Measurements from ENCODE around the gene TNNT2.

Gene TNNT2

DNA sequence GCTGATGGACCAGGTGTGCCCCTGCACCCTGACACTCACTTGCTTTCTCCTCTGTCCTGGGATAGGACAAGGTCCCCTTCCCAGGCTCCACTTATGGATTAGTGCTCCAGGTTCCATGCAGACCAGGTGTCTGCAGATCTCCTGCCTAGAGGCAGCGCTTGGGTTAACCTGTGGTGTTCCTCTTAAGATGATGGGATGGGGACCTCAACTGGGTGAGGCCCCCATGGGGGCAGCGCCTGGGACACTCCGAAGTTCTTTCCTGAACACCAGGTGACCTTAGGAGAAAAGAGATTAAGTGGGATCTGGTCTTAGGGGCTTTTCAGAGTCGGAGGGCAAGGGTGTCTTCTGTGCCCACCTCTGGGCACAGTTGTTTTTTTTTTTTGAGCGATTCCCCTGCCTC lies 21.2 kb downstream of the TNNT2 start:
- DNase-seq: no peak

DNA sequence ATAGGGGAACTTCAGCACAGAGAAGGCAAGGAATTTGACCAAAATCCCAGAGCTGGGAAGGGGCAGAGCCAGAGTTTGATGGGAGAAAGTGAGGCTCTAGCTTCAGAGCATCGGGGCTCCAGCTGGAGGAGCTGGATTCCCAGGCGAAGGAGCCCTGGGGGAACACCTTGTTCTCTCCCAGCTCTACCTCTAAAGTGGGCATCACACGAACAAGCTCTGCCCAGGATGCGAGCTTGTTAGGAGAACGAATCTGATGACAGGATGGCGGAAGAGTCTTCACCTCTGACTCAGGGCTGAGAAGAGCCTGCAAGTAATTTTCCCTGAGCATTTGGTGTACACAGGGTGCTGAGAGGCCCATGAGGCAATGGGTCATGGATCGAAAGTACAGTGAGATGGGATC lies 22.0 kb downstream of the TNNT2 start:
- DNase-seq: no peak

DNA sequence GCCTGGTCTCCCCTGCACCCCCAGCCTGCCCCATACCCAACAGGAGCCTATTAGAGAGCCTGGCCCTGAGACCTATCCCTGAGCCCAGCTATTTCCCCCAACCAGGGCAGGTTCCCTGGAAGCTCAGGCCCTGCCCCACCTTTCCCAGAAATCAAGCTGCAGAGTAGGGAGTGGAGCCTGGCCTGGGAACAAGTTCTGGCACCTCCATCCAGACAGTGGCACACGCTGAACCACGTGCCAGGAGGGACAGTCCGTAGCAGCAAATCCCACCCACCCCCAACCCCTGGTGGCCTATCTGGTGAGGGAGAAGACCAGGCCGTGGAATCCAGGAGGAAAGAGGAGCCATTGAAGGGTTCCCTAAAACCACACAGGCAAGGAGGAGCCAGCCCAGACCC lies 22.6 kb downstream of the TNNT2 start:
- no peak for DNase-seq

DNA sequence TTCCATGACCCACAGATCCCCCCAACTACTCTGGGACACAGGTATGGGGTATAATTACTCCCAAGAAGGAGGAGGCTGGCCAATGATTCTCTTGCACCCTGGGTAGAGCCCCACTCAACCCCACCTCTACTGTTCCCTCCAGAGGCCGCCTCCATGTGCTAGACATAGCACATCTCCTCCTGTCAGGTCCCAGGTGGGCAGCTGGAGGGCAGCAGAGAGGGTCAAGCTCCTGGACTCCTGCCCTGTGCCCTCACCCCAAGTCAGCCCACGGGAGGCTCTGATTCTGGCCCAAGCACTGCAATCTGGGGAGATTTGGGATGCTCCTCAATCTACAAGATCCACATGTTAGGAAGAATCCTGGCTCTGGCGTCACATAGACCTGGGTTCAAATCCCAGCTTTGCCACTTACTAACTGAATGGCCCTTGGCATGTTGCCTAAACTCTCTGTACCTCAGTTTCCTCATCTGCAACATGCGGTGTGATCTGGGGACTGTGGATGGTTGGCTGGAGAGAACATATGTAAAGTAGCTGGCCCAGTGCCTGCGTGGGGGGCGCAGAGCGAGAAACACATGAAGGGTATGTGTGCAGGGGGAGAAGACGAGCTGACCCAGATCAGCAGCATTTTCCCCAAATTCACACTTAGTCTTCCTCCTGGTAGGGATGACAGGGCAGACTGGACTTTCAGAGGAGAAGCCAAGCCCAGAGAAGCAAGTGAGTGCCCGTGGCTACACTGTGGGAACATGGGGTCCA lies 23.2 kb downstream of the TNNT2 start:
- DNase-seq: no peak

DNA sequence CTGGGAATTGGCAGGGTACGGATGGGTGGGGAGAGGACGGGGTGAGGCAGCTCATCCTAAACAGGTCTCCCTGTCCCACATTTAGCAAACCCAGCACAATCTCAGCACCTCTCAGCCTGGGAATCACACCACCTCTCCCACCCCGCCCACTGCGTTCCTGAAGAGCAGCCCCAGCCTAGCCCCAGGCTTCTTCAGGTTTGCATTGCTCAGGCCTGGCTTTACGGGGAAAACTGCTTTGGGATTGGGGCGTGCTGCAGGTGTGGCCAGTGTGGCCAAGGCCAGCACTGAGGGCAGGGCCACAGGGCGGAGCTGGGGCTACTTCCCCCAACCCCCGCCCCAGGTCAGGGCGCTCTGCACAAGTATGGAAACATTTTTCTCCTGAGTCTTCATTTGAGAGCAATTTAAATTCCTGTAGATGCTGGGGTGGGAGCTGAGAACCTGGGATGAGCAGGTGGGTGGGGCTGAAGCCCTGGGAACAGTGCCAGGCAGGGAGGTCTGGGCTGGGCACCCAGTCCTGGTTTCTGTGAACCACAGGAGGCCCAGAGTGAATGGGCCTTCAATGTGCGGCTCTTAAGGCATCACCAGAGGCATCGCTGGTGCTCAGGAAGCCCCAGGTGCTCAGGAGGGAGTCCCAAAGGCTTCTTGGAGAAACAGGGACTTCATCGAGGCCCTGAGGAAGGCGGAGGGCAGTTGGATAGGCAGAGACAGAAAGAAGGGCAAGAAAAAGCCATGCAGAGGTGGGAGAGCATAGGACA lies 24.1 kb downstream of the TNNT2 start:
- no peak for DNase-seq

DNA sequence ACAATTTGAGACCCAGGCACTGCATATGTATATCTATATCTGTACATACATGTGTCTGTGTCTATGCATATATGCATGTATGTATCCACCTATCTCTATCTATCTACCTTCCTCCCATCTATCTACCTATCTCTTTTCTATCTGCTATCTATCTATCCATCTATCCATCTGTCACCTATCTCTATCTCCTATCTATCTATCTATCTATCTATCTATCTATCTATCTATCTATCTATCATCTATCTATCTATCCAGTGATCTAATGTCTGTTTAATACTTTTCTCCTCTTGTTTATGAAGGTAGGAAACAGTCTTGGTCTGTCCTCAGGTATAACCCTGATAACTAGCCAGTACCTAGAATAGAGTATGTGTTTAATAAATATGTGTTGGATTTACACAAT lies 25.9 kb downstream of the TNNT2 start:
- no peak for DNase-seq

DNA sequence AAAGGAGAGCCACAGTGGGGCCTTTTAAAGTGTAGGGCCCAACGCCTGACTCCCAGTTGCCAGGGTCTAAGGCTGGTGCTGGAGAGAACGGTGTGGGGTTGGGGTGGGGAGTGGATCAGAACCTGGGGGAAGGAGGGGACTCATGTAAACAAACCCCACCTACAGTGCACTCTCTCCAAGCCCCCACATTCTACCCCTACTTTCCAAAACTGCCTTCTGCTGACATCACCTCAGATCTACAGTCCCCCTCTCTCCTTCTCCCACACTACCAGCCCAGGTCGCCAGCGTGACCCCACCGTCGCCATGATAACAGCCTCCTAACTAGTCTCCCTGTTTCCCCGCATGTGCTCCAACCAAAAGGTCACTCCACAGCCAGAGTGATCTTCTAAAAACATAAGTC lies 26.6 kb downstream of the TNNT2 start:
- no peak for DNase-seq

DNA sequence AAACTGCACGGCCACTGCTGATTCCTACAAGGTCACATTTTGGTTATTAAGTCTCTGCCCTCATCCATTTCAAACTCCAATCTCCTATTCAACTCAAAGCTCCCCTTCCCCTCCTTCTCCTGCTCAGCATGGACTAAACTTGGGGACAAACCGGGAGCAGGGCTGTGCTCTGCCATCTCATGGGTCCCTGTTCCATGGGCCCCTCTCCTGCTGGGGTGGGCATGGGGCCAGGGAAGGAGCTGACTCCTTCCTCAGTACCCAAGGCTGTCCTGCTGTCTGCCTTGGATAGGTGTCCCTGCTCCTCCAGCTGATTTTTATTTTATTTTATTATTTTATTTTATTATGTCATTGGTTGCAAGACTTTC lies 27.1 kb downstream of the TNNT2 start:
- DNase-seq: no peak

DNA sequence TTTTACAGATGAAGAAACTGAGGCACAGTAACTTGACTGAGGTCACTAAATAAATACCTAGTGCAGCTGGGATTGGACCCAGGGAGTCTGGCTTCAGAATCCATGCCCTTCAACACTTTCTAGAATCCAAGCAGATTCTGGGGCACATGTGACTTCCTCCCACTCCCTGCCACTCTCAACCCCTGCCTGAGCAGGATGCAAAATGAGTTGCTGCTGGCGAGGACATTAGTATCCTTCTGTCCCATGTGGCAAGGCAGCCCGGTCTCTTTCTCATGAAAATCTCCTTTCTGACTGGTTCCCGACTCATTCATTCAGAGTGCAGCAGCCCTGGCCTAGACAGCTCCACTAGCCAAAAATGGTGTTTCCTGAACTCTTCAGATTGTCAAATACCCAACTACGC lies 28.4 kb downstream of the TNNT2 start:
- DNase-seq: no peak

DNA sequence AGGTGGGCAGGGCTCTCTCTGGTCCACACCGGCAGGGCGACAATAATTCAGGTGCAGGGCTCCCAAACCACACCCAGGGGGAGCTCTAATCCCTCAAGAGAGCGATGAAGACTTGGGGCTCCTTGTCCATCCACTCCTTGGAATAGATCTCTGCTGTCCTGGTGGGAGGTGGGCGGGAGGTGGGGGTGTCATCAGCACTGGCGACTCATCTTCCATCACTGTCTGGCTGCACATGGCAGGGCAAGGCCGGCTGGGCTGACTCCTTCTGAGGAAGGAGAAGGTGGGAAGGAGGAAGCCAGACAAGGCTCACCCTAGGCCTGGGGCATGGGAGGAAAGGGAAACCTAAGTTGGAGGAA lies 29.3 kb downstream of the TNNT2 start:
- peak; percentile 45 to 52 for DNase-seq

DNA sequence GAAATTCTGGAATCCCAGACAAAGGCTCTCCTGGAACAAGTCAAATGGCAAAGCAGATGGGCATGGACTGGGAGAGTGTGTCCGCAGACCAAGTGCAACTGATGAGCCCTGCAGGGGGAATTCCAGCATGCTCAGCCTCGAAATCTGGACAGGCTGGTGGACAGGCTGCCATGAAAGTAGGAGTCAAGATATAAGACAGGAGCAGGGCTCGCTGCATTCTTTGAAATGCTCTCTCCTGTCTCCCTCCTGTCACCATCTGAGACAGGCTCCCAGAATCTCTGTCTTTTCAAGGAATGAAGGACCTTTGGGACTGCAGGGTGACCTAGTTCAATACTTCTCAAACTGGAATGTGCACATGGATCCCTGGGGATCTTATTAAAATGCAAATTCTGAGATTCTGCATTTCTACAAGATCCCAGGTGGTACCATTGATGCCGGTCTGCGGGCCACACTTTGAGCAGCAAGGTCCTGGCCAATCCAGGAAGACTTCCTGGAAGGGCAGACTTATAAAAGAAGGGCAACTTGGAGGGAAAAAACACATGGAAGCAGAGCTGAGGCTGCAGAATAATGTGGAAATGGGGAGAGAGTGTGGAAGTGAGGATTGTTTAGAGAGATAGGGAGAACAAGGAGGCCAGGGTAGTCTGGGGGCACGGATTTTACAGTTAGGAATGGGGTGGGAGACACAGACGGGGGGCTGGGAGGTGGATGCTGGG lies 29.8 kb downstream of the TNNT2 start:
- no peak for DNase-seq

DNA sequence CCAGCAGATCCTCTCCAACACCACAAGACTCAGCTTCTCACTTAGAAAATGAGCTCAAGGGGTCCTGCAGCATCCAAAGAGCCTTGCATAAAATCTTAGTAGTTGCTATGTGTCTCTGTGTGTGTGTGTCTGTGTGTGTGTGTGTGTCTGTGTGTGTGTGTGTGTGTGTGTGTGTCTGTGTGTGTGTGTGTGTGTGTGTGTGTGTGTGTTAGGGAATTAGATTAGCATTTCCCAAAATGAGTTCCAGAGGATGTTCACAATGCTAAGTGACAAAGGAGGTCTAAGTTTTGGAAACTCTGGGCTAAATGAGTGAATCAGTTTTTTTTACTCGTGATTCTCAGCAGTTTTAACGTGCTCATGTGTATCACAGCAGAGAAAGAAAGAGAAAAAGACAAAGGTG lies 30.5 kb downstream of the TNNT2 start:
- DNase-seq: no peak

DNA sequence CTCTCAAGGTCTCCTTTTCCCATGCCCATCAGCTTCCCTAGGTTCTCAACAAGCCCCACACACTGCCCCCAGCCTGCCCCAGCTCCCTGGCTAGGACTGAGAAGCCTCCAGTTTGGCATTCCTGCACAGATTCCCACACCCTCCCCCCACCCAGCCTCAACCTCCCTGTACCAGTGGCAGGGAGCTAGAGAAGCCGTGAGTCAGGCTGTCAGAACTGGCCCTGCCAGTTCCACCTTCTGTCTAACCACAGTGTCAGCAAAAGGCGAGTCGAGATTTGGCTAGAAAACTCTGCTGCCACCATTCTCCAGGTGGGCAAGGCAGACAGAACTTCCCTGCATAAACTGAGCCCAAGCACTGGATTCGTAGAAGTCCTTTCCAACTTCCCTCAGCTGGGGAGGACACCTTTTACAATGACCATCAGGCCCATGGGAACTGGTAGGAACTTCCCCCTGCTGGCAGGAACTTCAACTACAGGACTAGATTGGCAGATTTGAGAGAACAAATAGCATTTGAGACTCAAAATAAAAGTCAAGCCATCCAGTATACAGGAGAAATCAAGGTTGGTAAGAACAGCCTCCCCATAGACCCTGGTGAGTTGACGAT lies 31.0 kb downstream of the TNNT2 start:
- peak; percentile 53 to 56 for DNase-seq

DNA sequence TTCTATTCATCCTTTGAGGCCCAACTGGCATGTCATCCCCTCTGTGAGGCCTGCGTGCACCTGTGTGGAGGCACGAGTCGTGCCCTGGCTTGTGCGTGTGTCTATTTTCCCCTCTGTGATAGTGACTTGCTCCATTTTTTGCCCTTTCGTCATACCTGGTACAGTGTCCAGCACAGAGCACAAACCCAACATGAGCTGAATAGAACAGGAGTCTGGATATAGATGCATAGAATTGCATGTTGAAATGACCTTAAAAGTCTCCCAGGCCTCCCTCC lies 32.5 kb downstream of the TNNT2 start:
- no peak for DNase-seq

DNA sequence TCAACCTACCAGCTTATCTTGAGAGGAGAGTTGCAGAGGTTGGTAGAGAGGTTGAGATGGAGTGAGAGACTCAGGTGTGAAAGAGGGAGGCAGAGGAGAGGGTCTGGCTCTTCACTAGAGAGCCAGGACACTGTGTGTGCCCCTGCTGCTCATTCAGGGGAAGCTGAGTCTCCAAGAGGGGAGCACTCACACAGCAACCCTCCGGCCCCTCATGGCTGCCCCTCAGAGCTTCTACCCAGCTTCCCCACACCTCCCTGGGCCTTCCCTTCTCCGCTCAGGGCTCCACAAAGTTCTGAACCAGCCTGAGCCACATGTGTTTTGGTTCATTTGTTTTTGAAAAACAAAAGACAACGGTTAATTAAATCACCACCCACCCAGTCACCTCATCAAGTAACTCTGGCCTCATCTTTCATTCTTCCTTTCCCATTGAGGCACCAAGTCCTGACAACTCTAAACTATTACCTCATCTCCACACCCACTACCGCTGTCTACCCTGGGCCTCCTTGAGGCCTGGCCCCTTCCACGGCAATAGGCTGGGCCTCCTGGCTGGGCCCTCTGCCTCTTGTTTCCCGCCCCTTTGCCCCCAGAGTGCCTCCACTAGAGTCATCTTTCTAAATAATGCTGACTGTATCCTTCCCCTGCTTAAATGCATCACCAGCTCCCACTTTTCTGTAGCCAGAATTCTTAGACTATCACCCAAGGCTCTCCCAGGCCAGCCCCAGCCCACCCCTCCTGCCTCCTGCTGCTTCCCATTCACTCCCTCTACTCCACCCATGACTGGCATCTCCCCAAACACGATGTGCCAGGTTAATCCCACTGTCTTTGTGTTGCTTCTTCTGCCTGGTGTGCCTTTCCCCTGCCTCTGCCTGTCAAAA lies 33.0 kb downstream of the TNNT2 start:
- DNase-seq: no peak

DNA sequence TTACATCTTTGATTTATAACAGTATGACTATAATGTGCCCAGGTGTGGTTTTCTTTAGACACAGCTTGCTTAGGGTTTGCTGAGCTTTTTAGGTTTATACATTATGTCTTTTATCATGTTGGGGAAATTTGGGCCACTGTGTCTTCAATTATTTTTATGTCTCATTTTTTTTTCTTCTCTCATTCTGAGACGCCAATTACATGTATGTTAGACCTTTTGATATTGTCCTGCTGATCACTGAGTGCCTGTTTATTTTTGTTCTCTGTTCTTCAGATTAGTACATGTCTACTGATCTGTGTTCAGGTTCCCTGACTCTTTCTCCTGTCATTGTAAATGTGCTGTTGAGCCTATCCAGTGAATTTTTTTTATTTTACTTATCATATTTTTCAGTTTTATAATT lies 36.1 kb downstream of the TNNT2 start:
- no peak for DNase-seq

DNA sequence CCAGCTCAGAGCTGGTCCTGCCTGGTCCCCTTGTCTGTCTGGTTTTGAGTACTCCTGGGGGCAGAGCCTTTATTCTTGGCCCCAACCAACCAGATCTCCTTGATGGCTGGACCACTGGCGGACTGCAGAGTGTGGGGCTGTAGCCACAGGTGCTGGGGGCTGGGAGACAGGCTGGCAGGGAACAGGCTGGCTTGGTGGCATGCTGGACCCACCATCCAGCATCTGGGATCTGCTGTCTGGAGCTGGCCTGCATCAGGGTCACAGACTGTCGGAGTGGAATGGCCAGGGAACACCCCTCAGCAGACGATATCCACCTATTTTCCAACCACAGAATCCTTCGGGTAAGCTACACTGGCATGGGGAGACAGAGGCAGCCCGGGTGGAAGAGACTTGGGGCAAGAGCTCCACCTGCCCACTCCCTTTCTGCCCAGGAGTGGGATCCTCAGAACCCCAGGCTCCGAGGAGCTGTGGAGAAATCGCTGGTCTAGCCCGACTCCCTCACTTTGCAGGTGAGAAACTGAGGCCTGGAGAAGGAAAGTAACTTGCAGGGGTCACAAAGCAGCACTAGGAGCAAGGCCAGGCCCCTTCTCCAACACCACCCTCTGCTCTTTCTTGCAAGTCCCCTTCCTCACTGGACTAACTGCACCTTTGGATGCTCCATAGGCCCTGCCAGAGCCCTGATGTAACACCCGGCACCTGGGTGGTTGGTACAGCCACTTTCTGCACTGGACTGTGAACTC lies 40.6 kb downstream of the TNNT2 start:
- DNase-seq: no peak

DNA sequence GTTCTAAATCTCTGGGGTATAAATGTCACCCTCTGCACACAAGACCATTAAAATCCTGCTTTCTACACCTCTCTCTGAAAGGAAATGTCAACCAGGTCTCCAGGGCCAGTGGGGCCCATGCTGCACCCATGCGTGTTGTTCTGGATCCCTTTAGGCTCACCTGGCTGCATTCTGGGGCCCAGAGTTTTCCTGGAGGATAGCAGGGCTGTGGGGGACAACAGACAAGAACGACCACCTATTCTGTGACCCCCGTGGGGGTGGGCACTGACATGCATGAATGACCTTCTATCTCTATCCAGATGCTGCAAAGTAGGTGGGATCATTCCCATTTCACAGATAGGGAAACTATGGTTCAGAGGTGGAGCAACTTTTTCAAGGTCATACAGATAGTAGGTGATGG lies 41.6 kb downstream of the TNNT2 start:
- no peak for DNase-seq

DNA sequence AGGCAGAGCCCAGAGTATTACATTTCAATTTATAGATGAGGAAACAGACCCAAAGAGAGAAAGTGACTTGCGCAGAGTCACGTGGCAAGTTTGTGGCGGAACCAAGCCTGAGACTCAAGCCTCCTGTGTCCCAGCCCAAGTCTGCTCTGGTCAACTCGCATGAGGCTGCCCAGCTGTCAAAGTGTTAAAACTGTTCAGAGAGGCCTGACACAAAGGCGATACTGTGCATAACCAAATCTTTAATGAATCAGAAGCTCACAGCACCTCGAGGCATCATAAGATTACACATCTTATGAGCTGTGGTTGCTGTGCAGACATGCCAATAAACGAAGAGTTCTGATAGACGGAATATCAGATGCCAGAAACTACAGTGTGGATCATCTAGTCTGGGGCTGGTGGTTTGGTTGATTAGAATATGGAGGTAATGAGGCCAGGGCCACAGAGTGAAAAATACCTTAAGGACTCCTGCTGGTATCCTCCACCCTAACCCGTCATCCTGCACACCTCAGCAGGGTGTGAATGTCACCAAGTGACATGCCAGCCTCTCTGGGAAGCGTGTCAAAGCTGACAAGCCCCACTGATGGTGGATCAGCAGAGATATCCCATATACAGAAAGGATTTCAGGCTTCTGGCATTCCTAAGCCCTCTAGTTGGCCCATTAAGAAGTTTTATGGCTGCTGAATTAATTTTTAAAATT lies 42.2 kb downstream of the TNNT2 start:
- no peak for DNase-seq

DNA sequence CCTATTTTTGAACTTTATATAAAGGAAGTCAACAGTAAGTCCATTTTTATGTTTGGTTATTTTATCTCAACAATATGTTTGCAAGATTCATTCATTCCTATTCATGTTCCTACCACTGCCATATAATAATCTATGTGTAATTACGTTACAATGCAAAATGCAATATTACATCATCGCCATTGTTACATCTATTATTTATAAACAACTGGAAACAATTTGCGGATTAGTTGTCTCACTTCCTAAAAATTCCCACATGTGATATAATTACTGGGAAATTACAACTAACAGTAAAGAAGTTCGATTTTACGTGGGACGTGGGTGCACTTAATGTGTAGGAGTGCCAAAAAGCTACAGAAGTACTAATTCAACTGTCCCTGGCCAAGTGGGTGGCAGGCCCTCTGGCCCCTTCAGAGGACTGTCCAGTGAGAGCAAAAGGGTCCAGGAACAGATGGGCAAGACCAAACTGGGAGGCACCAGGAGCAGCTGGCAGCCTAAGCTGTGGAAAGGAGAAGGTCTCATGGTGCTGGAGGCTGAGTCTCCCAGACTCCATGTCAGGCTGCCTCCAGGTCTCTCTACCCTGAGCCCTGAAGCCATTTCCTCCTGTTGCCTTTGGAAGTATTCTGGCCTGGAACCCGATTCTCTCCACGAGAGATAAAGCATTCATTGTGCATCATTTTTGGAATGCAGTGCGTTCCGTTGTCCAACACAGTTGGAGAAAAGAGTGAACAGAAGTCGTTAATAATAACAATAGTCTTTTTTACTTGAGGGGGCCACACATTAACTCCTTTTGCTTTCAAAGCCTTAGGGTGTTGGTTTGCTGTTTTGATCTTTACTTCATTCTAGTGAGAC lies 42.9 kb downstream of the TNNT2 start:
- DNase-seq: no peak

Data from inflammatory macrophage (primary cell).